Regular cardiac myocyte (primary cell): ENCODE measurements around the gene DNAAF8. TPM values are rescaled to one million over a fixed set of nuclear protein-coding genes. Genes with fewer than 3 reads are reported as not detected.

Experiments used
- total RNA-seq: library from RNA; depleted of rRNA; stranded (reverse); fragments of >200 nt; gene quantifications from 2 replicates; pipeline ENCODE4 v1.2.3, GENCODE V29; 2014

The DNAAF8 gene
- 2.5 and 2.8 TPM in 2 replicates for total RNA-seq

DNA sequence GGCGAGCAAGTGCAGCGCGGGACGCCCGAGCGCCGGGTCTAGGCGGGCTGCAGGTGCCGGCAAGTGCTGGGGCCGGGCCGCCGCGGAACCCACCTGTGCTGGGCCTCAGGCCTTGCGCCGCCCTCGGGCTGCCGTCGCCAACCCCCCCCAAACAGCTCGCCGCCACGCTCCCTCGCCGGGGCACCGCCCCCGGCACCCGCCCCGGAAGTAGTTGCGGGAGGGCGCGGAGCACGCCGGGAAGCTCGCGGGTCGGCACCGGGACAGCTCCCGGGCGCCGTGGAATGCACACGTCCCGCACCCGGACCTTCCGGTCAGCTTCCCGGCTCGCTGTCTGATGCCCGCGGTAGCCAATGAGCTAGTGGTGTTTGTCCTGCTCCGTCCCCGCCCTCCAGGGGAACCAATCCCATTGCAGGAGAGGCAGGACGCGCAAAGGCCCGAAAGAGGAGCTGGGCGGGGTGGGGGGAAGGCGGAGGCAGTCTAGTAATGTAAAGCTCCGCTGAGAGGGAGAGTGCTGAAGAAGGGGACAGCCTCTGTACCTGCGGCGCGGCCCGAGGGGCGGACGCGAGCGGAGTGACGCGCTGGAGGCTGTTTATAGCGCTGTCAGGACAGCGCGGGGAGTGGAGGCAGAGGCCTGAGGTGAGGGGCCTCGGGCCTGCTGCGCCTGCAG, at the start of gene DNAAF8, which contains the start of gene ANKS3:
Gene DNAAF8, plus strand, starts transcription at position 475 of the 667 bp plus-strand sequence. CDS start 1,978 bp downstream, outside the sequence.
Gene ANKS3, minus strand, starts transcription at position 209 of the 667 bp plus-strand sequence. CDS start 4,122 bp downstream, outside the sequence.

GRCh38 chr16:4693296-4693955, 40.9 kb upstream of the DNAAF8 start, which contains the start of gene NUDT16L1:
Gene NUDT16L1 (plus strand): TSS chr16:4693562. CDS start chr16:4693727, 165 bp downstream.

GRCh38 chr16:4766875-4767628, 32.7 kb downstream of the DNAAF8 start, which contains the start of gene ZNF500:
Gene ZNF500 (minus strand): TSS chr16:4767162. CDS start chr16:4765978, 1,184 bp downstream.

DNA sequence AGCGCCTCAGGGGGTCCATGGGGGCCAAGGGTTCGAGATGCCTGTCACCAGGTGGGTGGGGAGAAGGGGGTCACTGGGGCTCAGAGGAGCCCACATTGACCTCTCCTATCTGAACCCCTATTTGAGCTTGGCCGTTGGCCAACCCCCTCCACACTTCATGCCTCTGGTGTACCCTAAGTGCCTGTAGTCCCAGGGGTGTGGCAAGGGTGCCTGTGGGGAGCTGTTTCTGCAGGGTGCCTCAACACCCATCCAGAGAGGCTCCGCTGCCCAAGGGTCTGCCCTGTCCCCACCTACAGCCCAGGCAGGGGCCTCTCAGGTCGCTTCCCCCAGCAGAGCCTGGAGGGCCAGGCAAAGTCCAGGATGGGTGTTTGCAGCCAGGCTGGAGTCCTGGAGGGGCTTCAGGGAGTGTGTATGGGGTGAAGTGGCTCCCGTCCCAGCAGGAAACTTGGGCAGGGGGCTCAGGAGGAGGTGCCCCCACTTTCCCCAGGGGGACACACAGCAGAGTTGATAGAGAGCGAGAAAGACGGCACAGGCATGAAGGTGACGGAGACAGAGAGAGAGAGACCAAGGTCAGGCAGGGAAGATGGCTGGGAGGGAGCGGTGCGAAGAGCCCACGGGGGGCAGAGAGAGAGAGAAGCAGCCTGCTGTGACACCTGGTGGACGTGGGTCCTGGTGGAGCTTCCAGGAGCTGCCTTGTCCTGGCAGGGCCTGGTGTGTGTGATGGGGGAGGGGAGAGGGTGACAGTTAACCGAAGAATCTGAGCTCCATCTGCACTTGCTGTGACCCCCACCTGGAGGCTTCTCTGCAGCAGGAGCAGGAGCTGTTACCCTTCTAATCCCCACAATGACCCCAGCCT, 53.5 kb downstream of the DNAAF8 start, which contains the start of gene SEPTIN12:
Gene SEPTIN12, minus strand, starts transcription at position 719 of the 856 bp plus-strand sequence. Its CDS starts 700 bp downstream, at position 19.

DNA sequence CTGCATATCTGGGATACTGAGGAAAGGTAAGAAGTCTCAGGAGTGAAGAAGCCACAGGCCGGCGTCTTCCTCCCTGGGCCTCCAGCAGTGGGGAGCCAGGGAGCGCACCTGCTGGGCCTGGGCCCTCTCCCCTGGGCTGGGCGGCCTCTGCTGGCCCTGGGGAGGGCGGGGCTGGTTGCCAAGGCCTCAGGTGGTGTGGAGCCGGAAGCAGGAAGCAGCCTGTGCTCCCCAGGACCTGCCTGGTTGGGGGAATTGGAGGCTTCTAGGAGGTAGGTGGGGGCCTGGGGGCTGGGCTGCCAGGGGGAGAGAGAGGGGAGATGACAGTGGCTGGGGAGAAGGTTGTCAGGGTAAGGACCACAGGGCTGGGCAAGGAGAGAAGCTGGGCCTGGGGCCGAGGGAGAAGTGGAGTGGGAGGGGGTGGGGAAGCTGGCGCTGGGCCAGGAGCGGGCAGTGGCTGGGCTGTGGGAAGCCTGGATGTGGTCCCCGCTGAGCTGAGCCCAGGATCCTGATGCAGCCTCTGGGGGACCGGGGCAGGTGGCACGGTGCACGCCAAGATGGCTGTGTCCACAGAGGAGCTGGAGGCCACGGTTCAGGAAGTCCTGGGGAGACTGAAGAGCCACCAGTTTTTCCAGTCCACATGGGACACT, 61.0 kb downstream of the DNAAF8 start, which contains the start of gene SMIM22:
Gene SMIM22, plus strand, starts transcription at position 189 of the 647 bp plus-strand sequence. Its CDS starts 366 bp downstream, at position 555.

Other genes with a start within 250 kb of the DNAAF8 start
- gene CDIP1, start 195.8 kb upstream of the DNAAF8 start, total RNA-seq: 8.6 and 9.0 TPM in 2 replicates
- under 0.01 TPM in 2 replicates for gene C16orf96, start 178.2 kb upstream of the DNAAF8 start, total RNA-seq
- 3.5 and 5.9 TPM in 2 replicates for gene UBALD1, start 119.6 kb upstream of the DNAAF8 start, total RNA-seq
- 22.8 and 25.9 TPM in 2 replicates for gene MGRN1, start 109.7 kb upstream of the DNAAF8 start, total RNA-seq
- 18.0 and 33.2 TPM in 2 replicates for gene NUDT16L1, start 41.0 kb upstream of the DNAAF8 start, total RNA-seq
- 33.7 and 45.4 TPM in 2 replicates for gene ANKS3, start 266 bp upstream of the DNAAF8 start, total RNA-seq
- gene ZNF500, start 32.6 kb downstream of the DNAAF8 start, total RNA-seq: 7.0 and 7.1 TPM in 2 replicates
- not detected in 2 replicates for gene SEPTIN12, start 53.8 kb downstream of the DNAAF8 start, total RNA-seq
- not detected in 2 replicates for gene SMIM22, start 60.8 kb downstream of the DNAAF8 start, total RNA-seq
- 16.6 and 21.1 TPM in 2 replicates for gene ROGDI, start 68.1 kb downstream of the DNAAF8 start, total RNA-seq
- gene GLYR1, start 112.8 kb downstream of the DNAAF8 start, total RNA-seq: 43.4 and 62.9 TPM in 2 replicates
- gene UBN1, start 112.9 kb downstream of the DNAAF8 start, total RNA-seq: 20.9 and 21.7 TPM in 2 replicates
- 1.5 and 11.6 TPM in 2 replicates for gene PPL, start 202.6 kb downstream of the DNAAF8 start, total RNA-seq
- gene SEC14L5, start 223.8 kb downstream of the DNAAF8 start, total RNA-seq: 0.28 TPM in 1 of 2 replicates, not detected in the other